OCI-LY1 (cell line): Measurements from ENCODE around the gene VWA3B.

Experiments
- H2AFZ ChIP-seq: fragments of 200-600 bp; sonication (generic), shearing (Covaris generic); 2 replicates; pipeline ENCODE4 v1.6.0; 2014; ENCODE audit warnings: antibody characterized with exemption, mild to moderate bottlenecking, low read length
- H3F3A ChIP-seq: fragments of 200-600 bp; sonication (generic), shearing (Covaris generic); 2 replicates; pipeline ENCODE4 v1.6.0; 2014; ENCODE audit warnings: mild to moderate bottlenecking, antibody characterized with exemption, low read length, moderate library complexity; ENCODE audit not compliant: insufficient read depth
- H3K27ac ChIP-seq: fragments of 200-600 bp; sonication (generic); 2 replicates; pipeline ENCODE4 v1.5.1; 2014; ENCODE audit warnings: low read length, mixed run types, mild to moderate bottlenecking, low read depth; ENCODE audit not compliant: poor library complexity, severe bottlenecking
- H3K27me3 ChIP-seq: fragments of 200-600 bp; sonication (generic); 2 replicates; pipeline ENCODE4 v1.6.0; 2014; ENCODE audit warnings: antibody characterized with exemption, mild to moderate bottlenecking, low read length, moderate library complexity; ENCODE audit not compliant: insufficient read depth
- H3K36me3 ChIP-seq: fragments of 200-600 bp; sonication (generic); 2 replicates; pipeline ENCODE4 v1.6.1; 2014; ENCODE audit warnings: mild to moderate bottlenecking, antibody characterized with exemption, low read length, moderate library complexity, mixed read lengths; ENCODE audit not compliant: insufficient read depth
- H3K4me1 ChIP-seq: fragments of 200-600 bp; sonication (generic); 2 replicates; pipeline ENCODE4 v1.5.1; 2014; ENCODE audit warnings: mild to moderate bottlenecking, low read length, moderate library complexity; ENCODE audit not compliant: insufficient read depth, severe bottlenecking
- H3K4me2 ChIP-seq: fragments of 200-600 bp; sonication (generic), shearing (Covaris generic); 2 replicates; pipeline ENCODE4 v1.6.1; 2014; ENCODE audit warnings: low read length
- H3K4me3 ChIP-seq: fragments of 200-600 bp; sonication (generic); 2 replicates; pipeline ENCODE4 v1.5.1; 2014; ENCODE audit warnings: low read length, low read depth, mild to moderate bottlenecking, mixed read lengths; ENCODE audit not compliant: poor library complexity, severe bottlenecking
- H3K79me2 ChIP-seq: fragments of 200-600 bp; shearing (Covaris generic); 2 replicates; pipeline ENCODE4 v1.6.1; 2016; ENCODE audit warnings: mixed run types, low read length, mixed read lengths; ENCODE audit not compliant: insufficient read depth
- H3K9ac ChIP-seq: fragments of 200-600 bp; sonication (generic), shearing (Covaris generic); 2 replicates; pipeline ENCODE4 v1.6.1; 2014; ENCODE audit warnings: mild to moderate bottlenecking, low read length, mixed read lengths
- H3K9me2 ChIP-seq: fragments of 200-600 bp; sonication (generic), shearing (Covaris generic); 2 replicates; pipeline ENCODE4 v1.6.1; 2014; ENCODE audit warnings: low read depth, mild to moderate bottlenecking, low read length, mixed read lengths
- H3K9me3 ChIP-seq: fragments of 200-600 bp; shearing (Covaris generic); 2 replicates; pipeline ENCODE4 v1.6.1; 2014; ENCODE audit warnings: low read length, mixed read lengths
- H4K20me1 ChIP-seq: fragments of 200-600 bp; sonication (generic), shearing (Covaris generic); 2 replicates; pipeline ENCODE4 v1.6.0; 2016; ENCODE audit warnings: mild to moderate bottlenecking, low read length; ENCODE audit not compliant: insufficient read depth
- EZH2 ChIP-seq: fragments of 200-600 bp; sonication (generic), shearing (Covaris generic); IDR thresholded peaks from 2 replicates; pipeline ENCODE4 v1.8.0; 2017; ENCODE audit warnings: borderline replicate concordance, mixed run types, mild to moderate bottlenecking, antibody characterized with exemption, low read length, moderate library complexity, mixed read lengths
- TF ChIP-seq, protein P1 (sequence below): fragments of 200-600 bp; sonication (generic), shearing (Covaris generic); IDR thresholded peaks from 2 replicates; pipeline ENCODE4 v1.5.1; 2017; ENCODE audit warnings: mild to moderate bottlenecking, antibody characterized with exemption, low read length, moderate library complexity, mixed read lengths

VWA3B gene

DNA sequence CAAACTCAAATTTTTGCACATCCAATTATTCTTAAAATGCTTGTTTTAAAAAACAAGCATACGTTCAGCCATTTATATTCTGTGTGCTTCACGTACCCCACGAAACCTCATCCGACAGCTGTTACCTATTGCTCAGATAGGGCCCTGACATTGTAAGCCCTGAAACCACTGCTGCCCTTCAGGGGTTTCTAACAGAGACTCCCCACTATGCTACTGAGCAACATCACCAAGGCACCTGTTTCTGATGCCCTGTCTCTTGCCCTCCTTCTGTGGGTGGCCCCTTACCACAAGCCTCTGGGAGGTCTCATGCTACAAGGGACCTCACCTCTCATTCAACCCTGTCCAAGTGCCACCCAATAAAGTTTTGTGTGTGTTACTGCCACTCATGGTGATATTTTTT lies 240.8 kb downstream of the VWA3B start:
- no peaks in the 10 kb centered on the region for H3K4me1 ChIP-seq
- no peak overlapping the region for H3K4me2 ChIP-seq
- no peak overlapping the region for H3K4me3 ChIP-seq
- H3K27ac ChIP-seq = no peak overlapping the region
- no peaks in the 10 kb centered on the region for H3K9me2 ChIP-seq
- no peak for TF ChIP-seq EZH2
- TF ChIP-seq, protein P1, sequence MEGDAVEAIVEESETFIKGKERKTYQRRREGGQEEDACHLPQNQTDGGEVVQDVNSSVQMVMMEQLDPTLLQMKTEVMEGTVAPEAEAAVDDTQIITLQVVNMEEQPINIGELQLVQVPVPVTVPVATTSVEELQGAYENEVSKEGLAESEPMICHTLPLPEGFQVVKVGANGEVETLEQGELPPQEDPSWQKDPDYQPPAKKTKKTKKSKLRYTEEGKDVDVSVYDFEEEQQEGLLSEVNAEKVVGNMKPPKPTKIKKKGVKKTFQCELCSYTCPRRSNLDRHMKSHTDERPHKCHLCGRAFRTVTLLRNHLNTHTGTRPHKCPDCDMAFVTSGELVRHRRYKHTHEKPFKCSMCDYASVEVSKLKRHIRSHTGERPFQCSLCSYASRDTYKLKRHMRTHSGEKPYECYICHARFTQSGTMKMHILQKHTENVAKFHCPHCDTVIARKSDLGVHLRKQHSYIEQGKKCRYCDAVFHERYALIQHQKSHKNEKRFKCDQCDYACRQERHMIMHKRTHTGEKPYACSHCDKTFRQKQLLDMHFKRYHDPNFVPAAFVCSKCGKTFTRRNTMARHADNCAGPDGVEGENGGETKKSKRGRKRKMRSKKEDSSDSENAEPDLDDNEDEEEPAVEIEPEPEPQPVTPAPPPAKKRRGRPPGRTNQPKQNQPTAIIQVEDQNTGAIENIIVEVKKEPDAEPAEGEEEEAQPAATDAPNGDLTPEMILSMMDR = no peak
- H3F3A ChIP-seq = no peaks in the 10 kb centered on the region
- no peaks in the 10 kb centered on the region for H3K79me2 ChIP-seq
- H4K20me1 ChIP-seq = no peaks in the 10 kb centered on the region
- H2AFZ ChIP-seq = no peak overlapping the region
- no peak overlapping the region for H3K9ac ChIP-seq
- H3K36me3 ChIP-seq = no peaks in the 10 kb centered on the region
- no peaks in the 10 kb centered on the region for H3K9me3 ChIP-seq
- no peaks in the 10 kb centered on the region for H3K27me3 ChIP-seq

DNA sequence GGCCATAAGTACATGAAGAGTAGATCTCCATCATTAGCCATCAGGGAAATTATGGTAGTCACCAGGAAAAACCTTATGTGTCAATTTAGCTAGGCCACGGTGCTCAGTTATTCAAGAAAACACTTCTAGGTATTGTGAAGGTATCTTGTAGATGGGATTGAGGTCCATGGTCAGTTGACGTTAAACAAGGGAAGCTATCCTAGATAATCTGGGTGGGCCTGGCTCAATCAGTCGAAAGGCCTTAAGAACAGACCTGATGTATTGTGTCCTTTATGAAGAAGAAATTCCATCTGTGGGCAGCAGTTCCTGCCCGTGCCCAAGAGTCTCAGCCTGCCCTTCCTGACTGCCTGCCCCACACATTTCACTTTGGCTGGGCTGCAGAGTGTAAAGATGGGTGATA lies 242.6 kb downstream of the VWA3B start:
- no peak overlapping the region for H3K9ac ChIP-seq
- H3K4me1 ChIP-seq = no peaks in the 10 kb centered on the region
- no peaks in the 10 kb centered on the region for H3K9me3 ChIP-seq
- no peak overlapping the region for H2AFZ ChIP-seq
- H3K27ac ChIP-seq = no peak overlapping the region
- no peaks in the 10 kb centered on the region for H3K9me2 ChIP-seq
- TF ChIP-seq EZH2 = no peak
- TF ChIP-seq, protein P1 = no peak
- no peaks in the 10 kb centered on the region for H3K27me3 ChIP-seq
- no peak overlapping the region for H3K4me3 ChIP-seq
- H4K20me1 ChIP-seq = no peaks in the 10 kb centered on the region
- no peaks in the 10 kb centered on the region for H3K36me3 ChIP-seq
- no peaks in the 10 kb centered on the region for H3F3A ChIP-seq
- H3K4me2 ChIP-seq = no peak overlapping the region
- H3K79me2 ChIP-seq = no peaks in the 10 kb centered on the region

DNA sequence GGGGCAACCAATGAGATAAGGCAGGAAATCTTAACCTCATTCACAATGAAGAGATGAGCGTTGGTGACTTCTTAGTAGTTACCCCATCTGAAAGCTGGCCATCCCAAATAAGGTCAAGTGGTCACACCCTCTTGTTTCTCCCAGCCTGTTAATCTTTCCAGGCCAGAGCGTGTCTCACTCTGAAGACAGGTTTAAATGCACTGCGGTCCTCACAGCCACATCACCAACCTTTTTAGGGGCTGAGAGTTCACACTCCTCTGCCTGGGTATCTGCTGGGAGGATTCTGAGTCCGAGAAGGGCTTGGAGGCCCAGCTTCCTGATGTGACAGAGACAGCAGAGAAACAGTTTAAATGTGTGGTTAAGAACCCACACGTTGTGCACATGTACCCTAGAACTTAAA lies 246.0 kb downstream of the VWA3B start:
- H2AFZ ChIP-seq = no peak overlapping the region
- no peak overlapping the region for H3K9ac ChIP-seq
- H3K36me3 ChIP-seq = no peaks in the 10 kb centered on the region
- H3K27ac ChIP-seq = no peak overlapping the region
- H3F3A ChIP-seq = no peaks in the 10 kb centered on the region
- H3K4me3 ChIP-seq = no peak overlapping the region
- H3K79me2 ChIP-seq = no peaks in the 10 kb centered on the region
- no peaks in the 10 kb centered on the region for H3K9me3 ChIP-seq
- no peaks in the 10 kb centered on the region for H3K9me2 ChIP-seq
- no peak overlapping the region for H3K4me2 ChIP-seq
- H4K20me1 ChIP-seq = no peaks in the 10 kb centered on the region
- TF ChIP-seq, protein P1 = no peak
- TF ChIP-seq EZH2 = no peak
- H3K4me1 ChIP-seq = no peaks in the 10 kb centered on the region
- H3K27me3 ChIP-seq = no peaks in the 10 kb centered on the region
